SU-DHL-6 (cell line): ENCODE measurements around the gene M6PR.
"Not testable (repeated sequence)": the region's sequence is repeated elsewhere in the genome, so short reads cannot be mapped to it uniquely, and the experiment has no call there.

ENCODE experiments used
- EZH2phosphoT487 ChIP-seq: fragments of 200-600 bp; sonication (generic), shearing (Covaris generic); conservative IDR thresholded peaks from 2 replicates; pipeline ENCODE4 v1.6.1; 2018; ENCODE audit warnings: mild to moderate bottlenecking, antibody characterized with exemption, low read length, moderate library complexity, mixed read lengths
- TF ChIP-seq, protein P1 (sequence below): fragments of 200-600 bp; sonication (generic); IDR thresholded peaks from one replicate; pipeline ENCODE4 v1.5.1; 2017; ENCODE audit warnings: antibody characterized with exemption, mild to moderate bottlenecking, low read length, moderate library complexity; ENCODE audit not compliant: insufficient read depth, poor library complexity, severe bottlenecking

DNA sequence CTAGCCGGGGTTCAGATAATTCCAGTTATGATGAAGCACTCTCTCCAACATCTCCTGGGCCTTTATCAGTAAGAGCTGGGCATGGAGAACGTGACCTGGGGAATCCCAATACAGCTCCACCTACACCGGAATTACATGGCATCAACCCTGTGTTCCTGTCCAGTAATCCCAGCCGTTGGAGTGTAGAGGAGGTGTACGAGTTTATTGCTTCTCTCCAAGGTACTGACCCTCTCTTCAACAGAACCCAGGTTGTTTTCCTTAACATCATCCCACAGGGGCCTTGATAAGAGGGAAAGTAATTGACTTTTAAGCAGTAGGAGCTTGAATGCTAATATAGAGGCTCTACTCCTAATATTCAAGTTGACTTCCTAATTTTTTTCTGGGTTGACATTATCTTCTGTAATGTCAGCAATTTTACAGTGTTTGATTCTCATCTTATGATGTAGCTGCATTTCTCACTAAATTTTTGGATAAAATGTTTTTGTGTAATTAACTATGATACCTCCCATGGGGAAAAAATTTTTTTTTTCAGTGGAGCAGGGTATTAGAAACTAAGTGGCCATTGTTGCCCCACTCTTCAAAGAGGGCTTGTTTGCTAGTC, 11.5 kb downstream of the M6PR start:
- TF ChIP-seq, protein P1, sequence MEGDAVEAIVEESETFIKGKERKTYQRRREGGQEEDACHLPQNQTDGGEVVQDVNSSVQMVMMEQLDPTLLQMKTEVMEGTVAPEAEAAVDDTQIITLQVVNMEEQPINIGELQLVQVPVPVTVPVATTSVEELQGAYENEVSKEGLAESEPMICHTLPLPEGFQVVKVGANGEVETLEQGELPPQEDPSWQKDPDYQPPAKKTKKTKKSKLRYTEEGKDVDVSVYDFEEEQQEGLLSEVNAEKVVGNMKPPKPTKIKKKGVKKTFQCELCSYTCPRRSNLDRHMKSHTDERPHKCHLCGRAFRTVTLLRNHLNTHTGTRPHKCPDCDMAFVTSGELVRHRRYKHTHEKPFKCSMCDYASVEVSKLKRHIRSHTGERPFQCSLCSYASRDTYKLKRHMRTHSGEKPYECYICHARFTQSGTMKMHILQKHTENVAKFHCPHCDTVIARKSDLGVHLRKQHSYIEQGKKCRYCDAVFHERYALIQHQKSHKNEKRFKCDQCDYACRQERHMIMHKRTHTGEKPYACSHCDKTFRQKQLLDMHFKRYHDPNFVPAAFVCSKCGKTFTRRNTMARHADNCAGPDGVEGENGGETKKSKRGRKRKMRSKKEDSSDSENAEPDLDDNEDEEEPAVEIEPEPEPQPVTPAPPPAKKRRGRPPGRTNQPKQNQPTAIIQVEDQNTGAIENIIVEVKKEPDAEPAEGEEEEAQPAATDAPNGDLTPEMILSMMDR, result not testable (repeated sequence)
- TF ChIP-seq EZH2phosphoT487, result not testable (repeated sequence)
